ENCODE measurements around the gene EHMT1.

Gene EHMT1

DNA sequence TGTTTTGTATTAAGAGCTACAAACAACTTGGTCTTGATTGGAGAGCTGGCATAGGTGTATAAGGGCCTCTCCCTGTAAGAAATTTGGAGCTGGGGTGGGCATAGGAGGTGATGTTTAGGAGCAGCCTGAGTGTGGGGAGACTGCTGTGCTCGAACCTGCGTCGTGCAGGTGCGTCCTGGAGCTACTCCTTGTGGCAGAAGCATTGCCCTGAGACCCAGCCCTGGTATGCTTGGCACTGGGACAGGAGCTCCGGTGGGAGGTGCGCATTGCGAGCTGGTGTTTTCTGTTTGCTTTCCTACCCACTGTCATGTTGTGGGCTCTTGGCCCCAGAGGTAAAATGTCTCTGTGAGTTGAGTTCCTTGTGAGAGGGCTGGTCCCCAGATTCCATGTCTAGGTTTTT is 46.4 kb downstream of the EHMT1 start:
- peaks cover 76% of the 10 kb centered on the region for H3K4me1 ChIP-seq (ENCODE audit: insufficient read depth, low read length, severe bottlenecking)

DNA sequence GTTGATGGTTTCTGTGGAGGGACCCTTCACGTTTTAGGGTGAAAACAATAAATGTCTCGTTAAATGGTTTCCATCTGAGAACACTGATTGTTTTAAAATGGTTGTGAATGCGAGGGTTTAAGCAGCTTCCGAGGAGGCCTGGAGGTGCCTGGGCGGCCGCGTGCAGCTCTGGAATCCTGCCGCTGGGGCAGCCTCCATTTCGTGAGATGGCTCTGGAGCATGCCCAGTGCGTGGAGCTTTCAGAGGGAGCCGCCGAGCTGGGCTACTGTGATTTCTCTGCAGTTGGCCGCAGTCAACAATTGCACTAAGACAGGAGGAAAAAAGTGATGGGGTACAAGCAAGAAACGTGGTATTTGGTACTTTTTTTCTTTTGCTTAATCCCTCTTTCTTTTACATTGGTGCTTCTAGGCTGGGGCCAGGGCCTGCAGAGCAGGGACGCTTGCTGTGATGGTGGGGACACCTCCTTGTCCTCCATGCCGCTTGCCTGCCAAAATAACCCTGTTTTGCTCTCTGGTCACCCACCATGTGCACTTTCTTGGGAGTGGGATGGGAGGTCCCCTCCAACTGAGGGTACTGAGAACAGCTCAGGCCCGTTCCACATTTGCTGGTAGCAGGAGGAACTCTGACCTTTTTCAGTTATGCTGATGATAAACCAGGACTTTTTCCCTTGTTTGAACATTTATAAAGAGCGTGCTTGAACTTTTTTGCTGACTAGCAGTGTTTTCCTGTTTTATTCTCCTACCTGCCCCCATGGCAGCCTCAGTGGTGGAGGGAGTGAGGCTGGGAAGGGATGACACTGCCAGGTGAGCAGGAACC is 47.1 kb downstream of the EHMT1 start:
- H3K9me2 ChIP-seq (ENCODE audit: low read depth, low read length) = no peaks in the 10 kb centered on the region
- no peaks in the 10 kb centered on the region for H3F3A ChIP-seq (ENCODE audit: insufficient read depth, low read length)
- H3K4me2 ChIP-seq (ENCODE audit: low read length) = peak overlapping the region; percentile 63
- TF ChIP-seq, protein P1, sequence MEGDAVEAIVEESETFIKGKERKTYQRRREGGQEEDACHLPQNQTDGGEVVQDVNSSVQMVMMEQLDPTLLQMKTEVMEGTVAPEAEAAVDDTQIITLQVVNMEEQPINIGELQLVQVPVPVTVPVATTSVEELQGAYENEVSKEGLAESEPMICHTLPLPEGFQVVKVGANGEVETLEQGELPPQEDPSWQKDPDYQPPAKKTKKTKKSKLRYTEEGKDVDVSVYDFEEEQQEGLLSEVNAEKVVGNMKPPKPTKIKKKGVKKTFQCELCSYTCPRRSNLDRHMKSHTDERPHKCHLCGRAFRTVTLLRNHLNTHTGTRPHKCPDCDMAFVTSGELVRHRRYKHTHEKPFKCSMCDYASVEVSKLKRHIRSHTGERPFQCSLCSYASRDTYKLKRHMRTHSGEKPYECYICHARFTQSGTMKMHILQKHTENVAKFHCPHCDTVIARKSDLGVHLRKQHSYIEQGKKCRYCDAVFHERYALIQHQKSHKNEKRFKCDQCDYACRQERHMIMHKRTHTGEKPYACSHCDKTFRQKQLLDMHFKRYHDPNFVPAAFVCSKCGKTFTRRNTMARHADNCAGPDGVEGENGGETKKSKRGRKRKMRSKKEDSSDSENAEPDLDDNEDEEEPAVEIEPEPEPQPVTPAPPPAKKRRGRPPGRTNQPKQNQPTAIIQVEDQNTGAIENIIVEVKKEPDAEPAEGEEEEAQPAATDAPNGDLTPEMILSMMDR (IDR thresholded peaks at IDR 0.05; ENCODE audit: low read length) = no peak
- no peak for TF ChIP-seq EZH2 (IDR thresholded peaks at IDR 0.05; ENCODE audit: borderline replicate concordance, low read length)
- peaks cover 21% of the 10 kb centered on the region for H3K79me2 ChIP-seq (ENCODE audit: insufficient read depth, low read length)
- no peaks in the 10 kb centered on the region for H3K9me3 ChIP-seq (ENCODE audit: low read length)
- no peaks in the 10 kb centered on the region for H3K27me3 ChIP-seq (ENCODE audit: insufficient read depth, low read length)
- H3K4me3 ChIP-seq (ENCODE audit: low read depth, low read length, poor library complexity, severe bottlenecking) = peak overlapping the region; percentile 40
- H3K27ac ChIP-seq (ENCODE audit: low read depth, low read length, poor library complexity, severe bottlenecking) = peak overlapping the region; percentile 99
- peaks cover 80% of the 10 kb centered on the region for H3K4me1 ChIP-seq (ENCODE audit: insufficient read depth, low read length, severe bottlenecking)
- H3K9ac ChIP-seq (ENCODE audit: low read length) = peak overlapping the region; percentile 49
- no peak overlapping the region for H2AFZ ChIP-seq (ENCODE audit: low read length)
- H3K36me3 ChIP-seq (ENCODE audit: insufficient read depth, low read length) = peaks cover 17% of the 10 kb centered on the region
- no peaks in the 10 kb centered on the region for H4K20me1 ChIP-seq (ENCODE audit: insufficient read depth, low read length)

More for the DNA sequence above, 46.4 kb downstream of the EHMT1 start:
- no peak overlapping the region for H2AFZ ChIP-seq (ENCODE audit: low read length)
- TF ChIP-seq EZH2 (IDR thresholded peaks at IDR 0.05; ENCODE audit: borderline replicate concordance, low read length) = no peak
- TF ChIP-seq, protein P1 (IDR thresholded peaks at IDR 0.05; ENCODE audit: low read length) = no peak
- H3K4me2 ChIP-seq (ENCODE audit: low read length) = peak overlapping the region; percentile 63
- no peaks in the 10 kb centered on the region for H3K9me2 ChIP-seq (ENCODE audit: low read depth, low read length)
- H3K27me3 ChIP-seq (ENCODE audit: insufficient read depth, low read length) = no peaks in the 10 kb centered on the region
- H3K9ac ChIP-seq (ENCODE audit: low read length) = peak overlapping the region; percentile 49; the same call in 1 of the 2 replicates
- no peaks in the 10 kb centered on the region for H3F3A ChIP-seq (ENCODE audit: insufficient read depth, low read length)
- peak overlapping the region; percentile 99 for H3K27ac ChIP-seq (ENCODE audit: low read depth, low read length, poor library complexity, severe bottlenecking)
- peaks cover 27% of the 10 kb centered on the region for H3K79me2 ChIP-seq (ENCODE audit: insufficient read depth, low read length)
- no peaks in the 10 kb centered on the region for H3K9me3 ChIP-seq (ENCODE audit: low read length)
- peaks cover 17% of the 10 kb centered on the region for H3K36me3 ChIP-seq (ENCODE audit: insufficient read depth, low read length)
- H3K4me3 ChIP-seq (ENCODE audit: low read depth, low read length, poor library complexity, severe bottlenecking) = peak overlapping the region; percentile 40
- no peaks in the 10 kb centered on the region for H4K20me1 ChIP-seq (ENCODE audit: insufficient read depth, low read length)

DNA sequence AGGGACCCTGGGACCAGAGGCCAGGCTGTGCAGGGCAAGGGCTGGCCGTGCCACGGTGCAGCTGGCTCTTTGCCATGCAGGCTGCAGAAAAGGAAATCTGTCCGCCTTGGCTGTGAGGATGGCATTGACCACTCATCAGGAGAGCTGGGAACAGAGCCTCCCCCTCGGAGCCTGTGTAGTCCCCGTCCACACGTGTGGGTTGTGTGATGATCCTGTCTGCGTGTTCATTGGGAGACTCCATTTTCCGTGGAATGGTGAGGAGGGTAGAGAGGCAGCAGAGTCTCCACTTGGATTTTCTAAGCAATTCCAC is 47.7 kb downstream of the EHMT1 start:
- no peak for TF ChIP-seq EZH2 (IDR thresholded peaks at IDR 0.05; ENCODE audit: borderline replicate concordance, low read length)
- TF ChIP-seq, protein P1 (IDR thresholded peaks at IDR 0.05; ENCODE audit: low read length) = no peak
- H3K36me3 ChIP-seq (ENCODE audit: insufficient read depth, low read length) = peaks cover 17% of the 10 kb centered on the region
- H3K27me3 ChIP-seq (ENCODE audit: insufficient read depth, low read length) = no peaks in the 10 kb centered on the region
- peak overlapping the region; percentile 40 for H3K4me3 ChIP-seq (ENCODE audit: low read depth, low read length, poor library complexity, severe bottlenecking)
- no peaks in the 10 kb centered on the region for H3F3A ChIP-seq (ENCODE audit: insufficient read depth, low read length)
- no peaks in the 10 kb centered on the region for H3K9me2 ChIP-seq (ENCODE audit: low read depth, low read length)
- H2AFZ ChIP-seq (ENCODE audit: low read length) = no peak overlapping the region
- H3K79me2 ChIP-seq (ENCODE audit: insufficient read depth, low read length) = peaks cover 16% of the 10 kb centered on the region
- peaks cover 86% of the 10 kb centered on the region for H3K4me1 ChIP-seq (ENCODE audit: insufficient read depth, low read length, severe bottlenecking)
- H4K20me1 ChIP-seq (ENCODE audit: insufficient read depth, low read length) = no peaks in the 10 kb centered on the region
- peak overlapping the region; percentile 99 for H3K27ac ChIP-seq (ENCODE audit: low read depth, low read length, poor library complexity, severe bottlenecking)
- H3K4me2 ChIP-seq (ENCODE audit: low read length) = peak overlapping the region; percentile 63
- no peaks in the 10 kb centered on the region for H3K9me3 ChIP-seq (ENCODE audit: low read length)
- peak overlapping the region; percentile 49 for H3K9ac ChIP-seq (ENCODE audit: low read length)

Measured in OCI-LY1 (cell line).